ENCODE measurements around the gene KCNJ14. TPM values are rescaled to one million over a fixed set of nuclear protein-coding genes. Genes with fewer than 3 reads are reported as not detected.

The KCNJ14 gene
- polyA plus RNA-seq, 3 donors: 0.58 to 1.3 (median 0.72) TPM

DNA sequence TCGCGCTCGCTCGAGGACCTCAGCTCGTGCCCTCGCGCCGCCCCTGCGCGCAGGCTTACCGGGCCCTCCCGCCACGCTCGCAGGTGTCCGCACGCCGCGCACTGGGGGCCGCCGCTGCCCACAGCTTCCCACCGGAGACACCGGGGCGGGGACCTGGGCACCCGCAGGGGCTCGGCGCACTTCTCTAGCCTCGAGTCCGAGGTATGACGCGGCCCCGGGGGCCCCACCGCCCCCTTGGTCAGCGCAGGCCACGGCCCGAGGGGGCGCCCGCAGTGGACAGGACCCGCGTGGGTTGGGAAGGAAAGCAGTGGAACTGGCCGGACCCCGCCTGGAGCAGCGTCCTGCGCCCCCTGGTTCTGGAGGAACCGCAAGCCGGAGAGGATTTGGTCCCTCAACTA, 11.6 kb upstream of the KCNJ14 start:
- DNase-seq (ENCODE audit: extremely low read depth in 1 of 11, low read depth in 9 of 11, low spot score in 4 of 11): no peak

DNA sequence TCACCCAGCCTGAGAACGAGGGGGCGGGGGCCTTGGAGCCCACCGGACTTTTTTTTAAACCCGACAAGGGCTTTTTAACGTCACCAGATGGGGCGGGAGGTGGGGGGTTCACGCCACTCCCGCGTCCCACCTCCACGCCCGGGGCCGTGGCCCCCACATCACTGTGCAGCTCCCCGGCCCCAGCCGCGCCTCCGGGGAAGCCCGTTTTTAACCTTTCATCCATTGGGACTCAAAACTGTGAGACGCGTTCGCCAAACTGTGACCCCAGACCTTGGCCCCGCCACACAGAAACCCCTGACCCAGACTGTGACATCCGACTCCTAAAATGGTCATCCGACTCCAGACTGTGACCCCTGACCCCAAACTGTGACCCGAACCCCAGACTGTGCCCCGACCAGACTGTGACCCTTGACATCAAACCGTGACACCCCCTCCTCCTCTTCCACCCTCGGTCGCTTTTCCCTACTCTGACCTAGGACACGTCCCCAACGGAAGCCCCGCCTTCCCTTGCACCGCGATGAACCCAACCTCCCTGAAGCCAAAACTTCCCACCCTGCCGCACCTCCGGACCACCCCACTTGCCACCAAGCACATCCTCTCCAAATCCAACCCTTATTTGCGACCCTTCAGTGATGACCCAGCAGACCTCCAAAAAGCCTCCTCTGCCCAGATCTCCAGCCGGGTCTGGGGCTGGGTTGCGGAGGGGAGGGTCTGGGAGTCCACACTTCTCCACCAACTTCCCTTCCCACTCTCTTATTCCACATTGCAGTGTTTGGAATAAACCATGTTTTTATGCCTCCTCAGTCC, 11.0 kb upstream of the KCNJ14 start:
- DNase-seq (ENCODE audit: extremely low read depth in 1 of 11, low read depth in 9 of 11, low spot score in 4 of 11): no peak

DNA sequence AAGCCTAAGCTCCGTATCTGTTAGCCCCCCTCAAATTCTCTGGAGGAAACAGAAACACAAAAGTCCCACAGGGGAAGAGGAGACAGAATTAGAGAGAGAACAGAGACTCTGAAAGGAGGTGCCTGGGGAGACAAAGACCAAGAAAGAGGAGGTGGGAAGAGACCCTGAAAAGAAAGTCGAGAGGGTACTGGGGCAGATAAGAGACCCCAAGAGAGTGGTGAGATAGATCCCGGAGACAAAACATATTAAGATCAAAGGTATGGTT, 10.5 kb upstream of the KCNJ14 start:
- DNase-seq (ENCODE audit: extremely low read depth in 1 of 11, low read depth in 9 of 11, low spot score in 4 of 11): no peak

DNA sequence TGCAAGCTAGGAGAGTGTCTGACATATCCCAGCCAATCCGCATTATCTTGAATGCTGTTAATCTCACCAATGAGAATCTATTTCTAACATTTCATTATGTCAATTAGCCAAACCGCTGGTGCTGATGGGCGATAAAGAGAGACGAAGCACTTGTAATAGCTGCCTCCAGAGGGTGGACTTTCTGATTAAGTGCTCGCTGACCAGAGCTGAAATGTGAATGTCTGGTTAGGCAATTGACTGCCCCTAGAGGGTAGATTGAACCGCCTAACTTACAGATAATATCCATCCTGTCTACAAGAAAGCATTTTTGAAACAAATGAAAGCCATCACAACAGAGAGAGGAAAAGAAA, 10.1 kb upstream of the KCNJ14 start:
- peak in 7 of 11 donors; percentile 29 to 72 (median 62) for DNase-seq (ENCODE audit: extremely low read depth in 1 of 11, low read depth in 9 of 11, low spot score in 4 of 11)

DNA sequence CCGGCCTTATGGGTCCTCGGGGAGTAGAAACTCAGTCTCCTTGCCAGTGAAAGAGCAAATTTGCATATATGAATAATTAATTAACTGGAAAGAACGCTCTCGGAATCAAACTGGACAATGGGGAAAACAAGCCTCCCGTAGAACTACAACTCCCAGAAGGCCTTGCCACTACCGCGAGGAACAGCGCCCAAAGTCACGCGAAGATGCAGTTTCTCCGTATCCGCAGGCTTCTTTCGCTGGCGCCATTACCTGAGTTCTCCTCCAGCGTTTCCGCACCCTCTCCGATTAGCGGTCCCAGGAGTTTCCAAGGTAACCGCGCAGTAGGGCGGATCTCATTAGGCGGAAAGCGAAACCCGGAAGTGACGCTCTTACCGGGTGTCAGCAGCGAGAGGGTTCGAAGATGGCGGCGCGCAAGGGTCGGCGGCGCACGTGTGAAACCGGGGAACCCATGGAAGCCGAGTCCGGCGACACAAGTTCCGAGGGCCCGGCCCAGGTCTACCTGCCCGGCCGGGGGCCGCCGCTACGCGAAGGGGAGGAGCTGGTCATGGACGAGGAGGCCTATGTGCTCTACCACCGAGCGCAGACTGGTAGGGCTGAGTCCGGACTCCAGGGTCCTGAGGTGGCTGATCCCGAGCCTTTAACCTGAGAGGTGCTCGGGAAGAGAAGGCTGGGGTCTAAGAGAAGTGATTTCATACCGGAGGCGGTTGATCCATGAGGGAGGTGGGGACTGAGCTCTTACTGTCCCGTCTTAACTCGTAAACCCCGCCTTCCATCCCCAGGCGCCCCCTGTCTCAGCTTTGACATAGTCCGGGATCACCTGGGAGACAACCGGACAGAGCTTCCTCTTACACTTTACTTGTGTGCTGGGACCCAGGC, 9.5 kb upstream of the KCNJ14 start, which contains the start of gene GRWD1:
GRWD1 (plus strand) TSS at position 378 of the 876 bp plus-strand sequence; CDS start at position 401, 23 bp downstream.
- DNase-seq (ENCODE audit: extremely low read depth in 1 of 11, low read depth in 9 of 11, low spot score in 4 of 11): peak; percentile 84 to 96 (median 93)

DNA sequence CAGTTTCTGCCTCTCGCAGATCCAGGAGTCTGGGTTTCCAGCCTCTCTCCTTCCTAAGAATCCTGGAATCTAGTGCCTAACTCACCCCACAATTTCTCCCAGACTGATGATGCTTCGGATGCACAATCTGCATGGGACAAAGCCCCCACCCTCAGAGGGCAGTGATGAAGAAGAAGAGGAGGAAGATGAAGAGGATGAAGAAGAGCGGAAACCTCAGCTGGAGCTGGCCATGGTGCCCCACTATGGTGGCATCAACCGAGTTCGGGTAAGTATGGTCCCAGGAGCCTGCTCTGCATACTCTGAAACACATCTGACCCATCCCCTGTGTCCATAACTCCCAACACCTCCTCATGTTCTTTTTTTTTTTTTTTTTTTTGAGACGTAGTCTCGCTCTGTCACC, 8.8 kb upstream of the KCNJ14 start:
- DNase-seq (ENCODE audit: extremely low read depth in 1 of 11, low read depth in 9 of 11, low spot score in 4 of 11): no peak

GRCh38 chr19:48448563-48448962, 6.8 kb upstream of the KCNJ14 start:
- DNase-seq (ENCODE audit: extremely low read depth in 1 of 11, low read depth in 9 of 11, low spot score in 4 of 11): no peak

DNA sequence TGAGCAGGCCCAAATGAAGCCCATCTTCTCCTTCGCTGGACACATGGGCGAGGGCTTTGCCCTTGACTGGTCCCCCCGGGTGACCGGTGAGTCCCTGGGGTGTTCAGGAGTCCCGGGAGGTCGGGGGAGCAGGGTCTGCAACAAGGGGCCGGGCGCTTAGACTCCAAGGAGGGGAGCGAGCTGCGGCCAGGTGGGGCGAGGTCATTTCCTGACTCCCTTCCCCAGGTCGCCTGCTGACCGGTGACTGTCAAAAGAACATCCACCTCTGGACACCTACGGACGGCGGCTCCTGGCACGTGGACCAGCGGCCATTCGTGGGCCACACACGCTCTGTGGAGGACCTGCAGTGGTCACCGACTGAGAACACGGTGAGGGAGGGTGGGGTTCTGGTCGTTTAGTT, 4.9 kb upstream of the KCNJ14 start:
- DNase-seq (ENCODE audit: extremely low read depth in 1 of 11, low read depth in 9 of 11, low spot score in 4 of 11): no peak

DNA sequence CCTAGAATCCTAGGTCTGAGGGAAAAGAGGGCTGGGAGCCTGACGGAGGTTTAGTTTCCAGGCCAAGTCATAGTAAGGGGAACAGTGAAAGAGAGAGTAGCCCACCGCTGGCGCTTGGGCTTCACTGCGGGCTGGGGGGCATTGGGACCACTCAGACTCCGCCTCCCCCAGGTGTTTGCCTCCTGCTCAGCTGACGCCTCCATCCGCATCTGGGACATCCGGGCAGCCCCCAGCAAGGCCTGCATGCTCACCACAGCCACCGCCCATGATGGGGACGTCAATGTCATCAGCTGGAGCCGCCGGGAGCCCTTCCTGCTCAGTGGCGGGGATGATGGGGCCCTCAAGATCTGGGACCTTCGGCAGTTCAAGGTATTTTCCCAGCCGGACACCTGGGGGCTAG, 4.5 kb upstream of the KCNJ14 start:
- DNase-seq (ENCODE audit: extremely low read depth in 1 of 11, low read depth in 9 of 11, low spot score in 4 of 11): no peak

DNA sequence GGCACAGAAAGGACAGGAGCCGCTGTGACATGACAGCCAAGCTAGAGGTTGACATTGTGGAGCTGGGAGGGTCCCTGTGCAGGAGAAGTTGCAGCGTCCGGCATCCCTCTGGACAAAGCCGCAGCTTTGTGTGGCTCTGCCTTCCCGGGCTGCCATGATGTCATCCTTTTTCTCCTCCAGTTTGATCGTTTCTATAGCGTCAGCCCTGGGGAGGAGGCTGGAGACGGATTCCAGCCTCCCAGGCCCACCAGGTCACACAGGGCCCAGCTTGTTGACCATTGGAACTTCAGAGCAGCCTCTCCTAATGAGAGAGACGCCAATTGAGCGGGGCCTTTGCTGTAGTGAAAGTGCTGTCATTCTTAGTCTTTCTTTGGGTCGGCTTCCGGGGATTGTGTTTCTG, 3.8 kb upstream of the KCNJ14 start:
- no peak for DNase-seq (ENCODE audit: extremely low read depth in 1 of 11, low read depth in 9 of 11, low spot score in 4 of 11)

DNA sequence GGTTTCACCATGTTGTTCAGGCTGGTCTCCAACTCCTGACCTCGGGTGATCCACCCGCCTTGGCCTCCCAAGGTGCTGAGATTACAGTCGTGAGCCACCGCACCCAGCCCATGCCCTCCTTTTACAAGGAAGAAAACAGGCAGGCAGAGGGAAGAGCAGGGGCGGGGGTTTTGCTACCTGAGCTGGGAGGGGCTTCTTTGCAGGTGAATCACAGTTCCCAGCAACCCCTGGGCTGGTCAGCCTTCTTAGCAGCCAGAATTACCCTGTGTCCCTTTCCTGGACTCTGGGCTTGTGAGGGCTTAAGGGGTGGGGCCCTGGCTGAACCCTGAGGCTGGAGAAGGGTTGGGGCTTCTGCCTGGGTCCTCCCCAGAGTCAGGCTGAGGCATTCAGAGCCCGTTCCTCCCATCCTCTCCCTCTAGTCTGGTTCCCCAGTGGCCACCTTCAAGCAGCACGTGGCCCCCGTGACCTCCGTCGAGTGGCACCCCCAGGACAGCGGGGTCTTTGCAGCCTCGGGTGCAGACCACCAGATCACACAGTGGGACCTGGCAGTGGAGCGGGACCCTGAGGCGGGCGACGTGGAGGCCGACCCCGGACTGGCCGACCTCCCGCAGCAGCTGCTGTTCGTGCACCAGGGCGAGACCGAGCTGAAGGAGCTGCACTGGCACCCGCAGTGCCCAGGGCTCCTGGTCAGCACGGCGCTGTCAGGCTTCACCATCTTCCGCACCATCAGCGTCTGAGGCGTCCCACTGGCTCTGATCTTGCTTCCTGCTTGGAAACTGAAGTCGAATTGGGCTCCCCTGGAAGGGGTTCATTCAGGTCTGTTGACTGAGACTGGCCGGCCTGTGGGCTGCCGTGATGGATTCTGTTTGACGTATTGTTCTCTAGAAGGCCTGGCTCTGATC, 2.8 kb upstream of the KCNJ14 start:
- DNase-seq (ENCODE audit: extremely low read depth in 1 of 11, low read depth in 9 of 11, low spot score in 4 of 11): no peak

DNA sequence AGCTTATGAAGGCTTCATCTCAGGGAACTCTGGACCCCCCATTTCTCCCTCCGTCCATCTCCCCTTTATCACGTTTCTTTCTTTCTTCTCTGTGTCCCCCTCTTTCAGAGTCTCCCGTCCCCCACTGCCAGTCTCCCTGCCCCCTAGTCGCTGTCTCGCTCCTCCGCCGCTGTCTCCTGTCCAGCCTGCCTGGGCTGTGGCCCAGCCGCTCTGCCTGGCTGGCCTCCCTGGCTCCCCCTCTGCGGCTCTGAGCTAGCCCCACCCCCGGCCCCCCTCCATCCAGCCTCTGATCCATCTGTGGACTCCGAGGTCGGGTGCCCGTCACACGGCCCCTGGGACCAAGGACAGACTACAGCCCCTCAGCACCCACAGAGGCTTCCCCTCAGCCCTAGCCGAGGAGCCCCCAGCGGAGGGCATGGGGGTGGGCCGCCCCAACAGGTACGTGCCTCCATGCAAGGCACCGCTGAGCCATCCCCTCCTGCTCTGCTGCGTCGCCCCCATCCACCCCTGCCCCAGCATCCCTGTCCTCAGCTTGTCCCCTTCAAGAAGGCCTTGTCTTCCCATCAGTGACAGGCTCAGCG, 1.1 kb upstream of the KCNJ14 start:
- DNase-seq (ENCODE audit: extremely low read depth in 1 of 11, low read depth in 9 of 11, low spot score in 4 of 11): no peak

DNA sequence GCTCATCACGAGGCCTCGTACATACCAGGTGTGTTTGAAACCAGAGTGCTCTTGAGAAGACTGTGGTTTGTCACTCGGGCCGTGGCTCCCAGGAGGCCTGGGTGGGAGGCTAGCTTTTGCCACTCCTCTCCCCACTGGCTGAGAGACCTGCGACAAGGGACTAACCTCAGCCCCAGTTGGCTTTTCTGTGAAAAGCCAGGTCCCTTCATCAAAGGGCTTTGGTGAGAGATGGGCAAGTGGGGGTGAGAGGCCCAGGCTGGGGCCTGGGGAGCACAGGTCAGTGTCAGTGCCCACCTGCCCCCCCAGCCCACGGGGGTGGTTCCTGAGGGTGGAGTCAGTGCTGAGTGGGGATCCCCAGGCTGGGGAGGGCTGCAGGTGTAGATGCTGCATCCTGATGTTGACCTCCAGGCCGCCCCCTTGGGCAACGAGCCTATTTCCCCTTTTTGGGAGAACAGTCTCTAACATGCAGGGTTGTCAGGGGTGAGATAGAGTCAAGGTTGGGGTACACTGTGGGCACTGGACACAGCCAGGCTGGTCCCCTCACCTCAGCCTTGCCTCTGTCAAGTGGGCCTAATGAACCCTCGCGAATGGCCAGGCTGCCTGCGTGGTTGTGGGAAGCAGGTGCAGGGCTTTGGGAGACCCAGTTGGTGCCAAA, 661 bp downstream of the KCNJ14 start:
- DNase-seq (ENCODE audit: extremely low read depth in 1 of 11, low read depth in 9 of 11, low spot score in 4 of 11): no peak

GRCh38 chr19:48456864-48457263, 1.5 kb downstream of the KCNJ14 start:
- DNase-seq (ENCODE audit: extremely low read depth in 1 of 11, low read depth in 9 of 11, low spot score in 4 of 11): no peak

GRCh38 chr19:48458016-48458415, 2.6 kb downstream of the KCNJ14 start:
- no peak for DNase-seq (ENCODE audit: extremely low read depth in 1 of 11, low read depth in 9 of 11, low spot score in 4 of 11)

- DNase-seq (ENCODE audit: extremely low read depth in 1 of 11, low read depth in 9 of 11, low spot score in 4 of 11): no peak
Observed at GRCh38 chr19:48461651-48461981, 6.2 kb downstream of the KCNJ14 start.

GRCh38 chr19:48461982-48462655, 6.7 kb downstream of the KCNJ14 start:
- DNase-seq (ENCODE audit: extremely low read depth in 1 of 11, low read depth in 9 of 11, low spot score in 4 of 11): no peak

DNA sequence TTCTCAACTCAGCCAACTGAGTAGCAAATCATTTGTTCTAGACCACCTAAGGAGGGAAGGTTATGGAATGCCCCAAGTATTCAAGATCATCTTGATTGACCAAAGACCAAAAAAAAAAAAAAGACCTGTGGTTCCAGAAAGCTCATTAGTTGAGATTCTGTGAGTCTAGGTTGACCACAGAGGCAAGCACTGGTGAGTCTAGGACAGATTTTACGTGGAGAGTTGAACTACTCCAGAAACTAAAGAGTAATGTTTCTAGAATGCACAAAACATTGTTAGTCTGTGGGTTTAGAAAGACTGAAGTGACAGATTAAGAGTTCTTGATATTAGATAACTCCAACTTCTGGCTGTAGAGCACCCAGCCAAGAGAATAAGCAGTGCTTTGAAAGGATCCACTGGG, 9.8 kb downstream of the KCNJ14 start:
- DNase-seq (ENCODE audit: extremely low read depth in 1 of 11, low read depth in 9 of 11, low spot score in 4 of 11): no peak

Data from renal cortex interstitium (tissue), 11 donors.